Gastroesophageal sphincter (tissue), 4 donors: Measurements from ENCODE around the gene CCDC117. TPM values are rescaled to one million over a fixed set of nuclear protein-coding genes. Genes with fewer than 3 reads are reported as not detected.
"Not testable (repeated sequence)": the region's sequence is repeated elsewhere in the genome, so short reads cannot be mapped to it uniquely, and the experiment has no call there.

Experiments
- ATAC-seq: fragments of 150-250 bp; one replicate; pipeline ENCODE4 v1.9.1; 2016; ENCODE audit warnings: mild to moderate bottlenecking, moderate library complexity
- H3K27ac ChIP-seq, 4 donors: fragments of 200-600 bp; sonication (generic) in 3 of 4; 1 replicate in 3 of 4; 2 replicates in 1 of 4; pipeline ENCODE4 v1.5.1; 2016 to 2019
- H3K27me3 ChIP-seq: fragments of 200-600 bp; sonication (generic); one replicate; pipeline ENCODE4 v1.5.1; 2019
- H3K36me3 ChIP-seq, 2 donors: fragments of 200-600 bp; sonication (generic); one replicate each; pipeline ENCODE4 v1.5.1; 2019; ENCODE audit warnings: control low read depth in 1 of 2
- H3K4me1 ChIP-seq, 3 donors: fragments of 200-600 bp; sonication (generic); 1 replicate in 2 of 3; 2 replicates in 1 of 3; pipeline ENCODE4 v1.5.1; 2016 to 2019; ENCODE audit warnings: control low read depth in 2 of 3
- H3K4me3 ChIP-seq, 2 donors: fragments of 200-600 bp; sonication (generic); one replicate each; pipeline ENCODE4 v1.5.1; 2019; ENCODE audit warnings: mild to moderate bottlenecking in 1 of 2, moderate library complexity in 1 of 2
- H3K9me3 ChIP-seq, 3 donors: fragments of 200-600 bp; sonication (generic); one replicate each; pipeline ENCODE4 v1.5.1; 2017 to 2019; ENCODE audit warnings: control low read depth in 2 of 3
- CTCF ChIP-seq, 4 experiments: fragments of 200-600 bp in 2 of 4; fragments of 450-650 bp in 2 of 4; sonication (generic) in 1 of 4; IDR thresholded peaks; one replicate each; pipeline ENCODE4 v1.5.1; 2017 to 2019; ENCODE audit warnings: antibody characterized with exemption in 4 of 4, mild to moderate bottlenecking in 2 of 4, moderate library complexity in 2 of 4
- EP300 ChIP-seq: sonication (generic); formaldehyde crosslinking; IDR thresholded peaks from one replicate; pipeline ENCODE4 v1.6.1; 2017; ENCODE audit warnings: antibody characterized with exemption, mild to moderate bottlenecking
- POLR2A ChIP-seq, 2 donors: fragments of 450-650 bp; IDR thresholded peaks; one replicate each; pipeline ENCODE4 v1.6.1; 2017; ENCODE audit warnings: antibody characterized with exemption in 2 of 2, mild to moderate bottlenecking in 2 of 2, moderate library complexity in 1 of 2
- POLR2AphosphoS5 ChIP-seq: sonication (generic); formaldehyde crosslinking; IDR thresholded peaks from one replicate; pipeline ENCODE4 v1.6.1; 2017; ENCODE audit warnings: antibody characterized with exemption
- WGBS, 2 donors: methylation state at CpG; one replicate each; pipeline ENCODE4 v1.1.5; 2018; ENCODE audit warnings: low coverage in 1 of 2; 5-methylcytosine and 5-hydroxymethylcytosine counted together
- total RNA-seq, 4 donors: library from RNA; depleted of rRNA; stranded (reverse); fragments of >200 nt; gene quantifications; one replicate each; pipeline ENCODE4 v1.1.0, GENCODE V29; 2016

Gene CCDC117
- total RNA-seq, 4 donors from 2014 or later: 23.2 to 34.2 (median 25.7) TPM

DNA sequence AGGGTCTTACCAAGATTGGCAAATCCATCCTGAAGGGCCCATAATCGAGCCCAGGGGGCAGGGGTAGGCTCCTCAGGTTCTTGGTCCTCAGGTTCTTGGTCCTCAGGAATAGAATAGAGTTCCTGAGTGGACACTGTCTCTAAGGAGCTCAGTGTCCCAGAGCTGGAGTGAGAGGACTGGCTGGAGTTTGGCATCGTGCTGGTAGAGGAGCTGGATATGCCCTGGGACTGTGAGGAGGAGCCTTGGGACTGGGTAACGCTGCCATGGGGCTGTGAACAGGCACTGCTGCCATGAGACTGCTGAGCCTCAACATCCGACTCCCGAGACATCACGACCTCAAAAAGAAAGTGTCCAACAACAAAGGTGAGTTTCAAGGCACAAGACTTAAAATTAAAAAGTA is 38.1 kb upstream of the CCDC117 start:
- TF ChIP-seq CTCF (IDR thresholded peaks at IDR 0.05) (no peak), POLR2AphosphoS5 (no peak), EP300 (no peak), POLR2A (IDR thresholded peaks at IDR 0.05) (no peak)
- WGBS, 2 donors: 100% methylated on average over 1 to 3 of the region's 6 CpGs

GRCh38 chr22:28736301-28737155 is 36.0 kb upstream of the CCDC117 start:
- Histone ChIP-seq H3K9me3 (no peaks in the 10 kb centered on the region), H3K36me3 (no peaks in the 10 kb centered on the region), H3K4me3 (no peak overlapping the region), H3K27ac (no peak overlapping the region), H3K4me1 (peaks cover 0 to 5% (median 0%) of the 10 kb centered on the region in 3 donors), H3K27me3 (no peaks in the 10 kb centered on the region)
- 36 to 77% methylated on average over 2 to 4 of the region's 7 CpGs for WGBS, 2 donors
- ATAC-seq: no peak
- TF ChIP-seq POLR2A (IDR thresholded peaks at IDR 0.05) (no peak), EP300 (no peak), CTCF (IDR thresholded peaks at IDR 0.05) (no peak), POLR2AphosphoS5 (no peak)

More for the DNA sequence above, 38.1 kb upstream of the CCDC117 start:
- H3K27ac ChIP-seq: no peak overlapping the region
- no peaks in the 10 kb centered on the region for H3K9me3 ChIP-seq
- H3K4me1 ChIP-seq: no peaks in the 10 kb centered on the region
- no peaks in the 10 kb centered on the region for H3K36me3 ChIP-seq
- no peaks in the 10 kb centered on the region for H3K27me3 ChIP-seq
- no peak overlapping the region for H3K4me3 ChIP-seq
- ATAC-seq: no peak

DNA sequence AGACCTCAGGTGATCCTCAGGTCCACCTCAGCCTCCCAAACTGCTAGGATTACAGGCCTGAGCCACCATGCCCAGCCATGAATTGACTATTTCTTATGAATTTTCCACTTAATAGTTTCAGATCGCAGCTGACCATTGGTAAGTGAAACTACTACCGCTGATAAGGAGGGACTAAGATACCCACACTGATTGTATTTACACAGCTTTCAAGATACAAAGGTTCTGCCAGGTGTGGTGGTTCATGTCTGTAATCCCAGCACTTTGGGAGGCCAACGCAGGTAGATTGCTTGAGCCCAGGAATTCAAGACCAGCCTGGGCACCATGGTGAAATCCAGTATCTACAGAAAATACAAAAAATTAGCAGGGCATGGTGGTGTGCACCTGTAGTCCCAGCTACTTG is 34.8 kb upstream of the CCDC117 start:
- Histone ChIP-seq H3K36me3 (no peaks in the 10 kb centered on the region), H3K4me1 (peaks cover 0 to 8% (median under 1%) of the 10 kb centered on the region in 3 donors), H3K27me3 (no peaks in the 10 kb centered on the region), H3K4me3 (no peak overlapping the region), H3K27ac (no peak overlapping the region), H3K9me3 (no peaks in the 10 kb centered on the region)
- 100% methylated on average over 1 to 3 of the region's 3 CpGs for WGBS, 2 donors
- no peak for ATAC-seq
- TF ChIP-seq POLR2AphosphoS5 (no peak), EP300 (no peak), CTCF (IDR thresholded peaks at IDR 0.05) (no peak), POLR2A (IDR thresholded peaks at IDR 0.05) (no peak)

DNA sequence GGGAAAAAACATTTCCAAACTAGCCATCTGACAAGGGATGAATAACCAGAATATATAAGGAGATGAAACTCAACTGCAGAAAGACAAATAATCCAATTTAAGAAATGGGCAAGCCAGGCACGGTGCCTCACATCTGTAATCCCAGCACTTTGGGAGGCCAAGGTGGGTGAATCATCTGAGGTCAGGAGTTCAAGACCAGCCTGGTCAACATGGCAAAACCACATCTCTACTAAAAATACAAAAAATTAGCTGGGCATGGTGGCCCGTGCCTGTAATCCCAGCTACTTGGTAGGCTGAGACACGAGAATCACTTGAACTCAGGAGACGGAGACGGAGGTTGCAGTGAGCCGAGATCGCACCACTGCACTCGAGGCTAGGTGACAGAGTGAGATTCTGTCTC is 33.6 kb upstream of the CCDC117 start:
- H3K9me3 ChIP-seq, H3K27me3 ChIP-seq, H3K4me3 ChIP-seq, H3K36me3 ChIP-seq, ATAC-seq, H3K27ac ChIP-seq: not testable (repeated sequence)
- H3K4me1 ChIP-seq: peaks cover 0 to 20% (median 5%) of the 10 kb centered on the region in 3 donors
- 83 to 87% methylated on average over 3 to 8 of the region's 8 CpGs for WGBS, 2 donors

- no peak for ATAC-seq
- TF ChIP-seq EP300: no peak
- H3K4me3 ChIP-seq: peak overlapping the region; percentile 32 to 95
- no peaks in the 10 kb centered on the region for H3K9me3 ChIP-seq
- 8 to 10% methylated on average over 11 of the region's 18 CpGs for WGBS, 2 donors
- H3K4me1 ChIP-seq: peaks cover 0 to 23% (median 5%) of the 10 kb centered on the region in 3 donors
- H3K27ac ChIP-seq: peak overlapping the region in 3 of 4 donors; percentile 96 to 98 (median 97)
- no peaks in the 10 kb centered on the region for H3K27me3 ChIP-seq
- H3K36me3 ChIP-seq: peaks cover 0 to 28% of the 10 kb centered on the region in 2 donors
Observed at GRCh38 chr22:28741200-28741784, 31.2 kb upstream of the CCDC117 start.
